OCI-LY3 (cell line): ENCODE results near the gene PHF19.

Source experiments
- H2AFZ ChIP-seq: fragments of 200-600, 300-600 bp; shearing (Covaris generic); 2 replicates; pipeline ENCODE4 v1.6.0; 2014; ENCODE audit warnings: antibody characterized with exemption, low read depth, low read length
- H3K27ac ChIP-seq: fragments of 200-600, 300-600 bp; sonication (generic); 2 replicates; pipeline ENCODE4 v1.5.1; 2014; ENCODE audit warnings: mild to moderate bottlenecking, low read length, moderate library complexity, mixed read lengths
- H3K27me3 ChIP-seq: fragments of 200-600, 300-600 bp; sonication (generic); 2 replicates; pipeline ENCODE4 v1.6.1; 2014; ENCODE audit warnings: low read depth, low read length, mixed read lengths
- H3K36me3 ChIP-seq: fragments of 200-600, 300-600 bp; sonication (generic); replicated peaks from 2 replicates; pipeline ENCODE3; 2014; ENCODE audit warnings: low read depth, low read length, mixed read lengths
- H3K4me1 ChIP-seq: fragments of 300-600, 200-600 bp; sonication (generic); 2 replicates; pipeline ENCODE4 v1.6.1; 2014; ENCODE audit warnings: low read length, mixed read lengths
- H3K4me2 ChIP-seq: fragments of 200-600, 300-600 bp; sonication (generic); 2 replicates; pipeline ENCODE4 v1.6.1; 2014; ENCODE audit warnings: low read length, mixed read lengths
- H3K4me3 ChIP-seq: fragments of 300-600, 200-600 bp; sonication (generic); 2 replicates; pipeline ENCODE4 v1.5.1; 2014; ENCODE audit warnings: antibody characterized with exemption, mild to moderate bottlenecking, low read length, moderate library complexity
- H3K79me2 ChIP-seq: fragments of 300-600, 200-600 bp; shearing (Covaris generic); 2 replicates; pipeline ENCODE4 v1.6.1; 2014; ENCODE audit warnings: mild to moderate bottlenecking, low read length, mixed read lengths
- H3K9ac ChIP-seq: fragments of 300-600, 200-600 bp; shearing (Covaris generic); 2 replicates; pipeline ENCODE4 v1.6.0; 2014; ENCODE audit warnings: mild to moderate bottlenecking, low read length, moderate library complexity
- H3K9me3 ChIP-seq: fragments of 200-600, 300-600 bp; shearing (Covaris generic); 2 replicates; pipeline ENCODE4 v1.6.1; 2014; ENCODE audit warnings: low read length, mixed read lengths; ENCODE audit not compliant: insufficient read depth
- H4K20me1 ChIP-seq: fragments of 200-600, 300-600 bp; sonication (generic); 2 replicates; pipeline ENCODE4 v1.6.1; 2016; ENCODE audit warnings: low read length, mixed read lengths; ENCODE audit not compliant: insufficient read depth
- CTCF ChIP-seq: fragments of 200-600, 300-600 bp; sonication (generic); IDR thresholded peaks from 2 replicates; pipeline ENCODE4 v1.5.1; 2014; ENCODE audit warnings: antibody characterized with exemption, low read length, low read depth
- EZH2phosphoT487 ChIP-seq: fragments of 200-600 bp; shearing (Covaris generic); IDR thresholded peaks from 2 replicates; pipeline ENCODE4 v1.6.1; 2018; ENCODE audit warnings: antibody characterized with exemption, mixed run types, low read depth

PHF19 gene

GRCh38 chr9:120846251-120846889, 30.6 kb downstream of the PHF19 start:
- Histone ChIP-seq H3K4me3 (no peak overlapping the region), H2AFZ (no peak overlapping the region), H4K20me1 (no peaks in the 10 kb centered on the region), H3K9me3 (no peaks in the 10 kb centered on the region), H3K9ac (no peak overlapping the region), H3K27ac (no peak overlapping the region), H3K27me3 (no peaks in the 10 kb centered on the region), H3K36me3 (peaks cover 56% of the 10 kb centered on the region), H3K79me2 (peaks cover 44% of the 10 kb centered on the region), H3K4me1 (peaks cover 18% of the 10 kb centered on the region), H3K4me2 (no peak overlapping the region)
- TF ChIP-seq EZH2phosphoT487 (no peak), CTCF (no peak)

GRCh38 chr9:120845255-120845654, 31.7 kb downstream of the PHF19 start:
- Histone ChIP-seq H3K9me3 (no peaks in the 10 kb centered on the region), H3K27me3 (no peaks in the 10 kb centered on the region), H3K79me2 (peaks cover 54% of the 10 kb centered on the region), H4K20me1 (no peaks in the 10 kb centered on the region), H2AFZ (no peak overlapping the region), H3K4me3 (no peak overlapping the region), H3K9ac (no peak overlapping the region), H3K4me1 (peaks cover 18% of the 10 kb centered on the region), H3K27ac (no peak overlapping the region), H3K36me3 (peaks cover 50% of the 10 kb centered on the region), H3K4me2 (no peak overlapping the region)
- TF ChIP-seq CTCF (no peak), EZH2phosphoT487 (no peak)

- H3K36me3 ChIP-seq: peaks cover 36% of the 10 kb centered on the region
- H2AFZ ChIP-seq: peak within 1 kb of the TSS; percentile 90
- H3K9me3 ChIP-seq: no peaks in the 10 kb centered on the region
- H3K4me2 ChIP-seq: peak within 1 kb of the TSS; percentile 92
- TF ChIP-seq CTCF (no peak), EZH2phosphoT487 (no peak)
- peaks cover 4% of the 10 kb centered on the region; the same call in 1 of the 2 replicates for H4K20me1 ChIP-seq
- peaks cover 18% of the 10 kb centered on the region for H3K4me1 ChIP-seq
- peak within 1 kb of the TSS; percentile 92 for H3K4me3 ChIP-seq
- no peaks in the 10 kb centered on the region for H3K27me3 ChIP-seq
- H3K79me2 ChIP-seq: peaks cover 77% of the 10 kb centered on the region
- peak within 1 kb of the TSS; percentile 97 for H3K9ac ChIP-seq
- peak within 1 kb of the TSS; percentile 70 for H3K27ac ChIP-seq
These were observed 34.1 kb downstream of the PHF19 start, which contains the start of gene PSMD5 for GRCh38 chr9:120842685-120843485. Gene PSMD5, minus strand, starts transcription at chr9:120842922. Its CDS starts 13 bp downstream, at chr9:120842909.

GRCh38 chr9:120841930-120842684, 34.9 kb downstream of the PHF19 start:
- no peak for TF ChIP-seq EZH2phosphoT487
- no peak for TF ChIP-seq CTCF
- H3K4me1 ChIP-seq: peaks cover 18% of the 10 kb centered on the region
- no peaks in the 10 kb centered on the region for H3K27me3 ChIP-seq
- peaks cover 32% of the 10 kb centered on the region for H3K36me3 ChIP-seq
- peaks cover 8% of the 10 kb centered on the region; the same call in 1 of the 2 replicates for H4K20me1 ChIP-seq
- peak overlapping the region; percentile 92 for H3K4me2 ChIP-seq
- peaks cover 85% of the 10 kb centered on the region for H3K79me2 ChIP-seq
- H2AFZ ChIP-seq: peak overlapping the region; percentile 90
- peak overlapping the region; percentile 92 for H3K4me3 ChIP-seq
- no peaks in the 10 kb centered on the region for H3K9me3 ChIP-seq
- H3K9ac ChIP-seq: peak overlapping the region; percentile 97
- H3K27ac ChIP-seq: peak overlapping the region; percentile 61
